ENCODE data around the gene CMTM7.

The CMTM7 gene

DNA sequence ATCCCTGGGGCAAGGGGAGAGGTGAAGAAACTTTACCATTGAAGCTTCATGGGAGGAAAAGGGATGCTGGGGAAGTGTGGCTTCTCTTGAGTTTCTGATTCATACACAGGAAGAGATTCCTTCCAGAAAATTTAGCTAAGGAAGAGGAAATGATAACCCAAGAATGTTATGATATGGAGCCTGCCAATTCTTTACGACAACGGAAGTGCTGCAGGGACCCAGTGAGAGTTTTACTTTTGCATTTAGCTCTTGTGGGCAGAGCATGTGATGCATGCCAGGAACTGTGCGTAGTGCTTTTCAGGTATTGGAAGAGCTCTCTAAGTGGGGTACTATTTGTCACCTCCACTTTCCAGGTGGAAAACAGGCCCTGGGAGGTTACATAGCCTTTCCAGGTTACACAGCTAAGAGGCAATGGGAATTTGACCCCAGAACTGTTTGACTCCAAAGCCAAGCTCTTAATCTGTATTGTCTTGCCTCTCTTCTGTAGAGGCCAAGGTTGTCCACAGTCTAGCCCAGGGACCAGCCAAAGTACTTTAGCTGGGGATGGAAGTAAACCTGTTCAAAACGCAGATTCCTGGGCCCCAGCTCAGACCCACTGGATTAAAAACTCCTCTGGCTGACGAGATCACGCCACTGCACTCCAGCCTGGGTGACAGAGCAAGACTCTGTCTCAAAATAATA lies 23.0 kb downstream of the CMTM7 start:
- DNase-seq, result no peak

DNA sequence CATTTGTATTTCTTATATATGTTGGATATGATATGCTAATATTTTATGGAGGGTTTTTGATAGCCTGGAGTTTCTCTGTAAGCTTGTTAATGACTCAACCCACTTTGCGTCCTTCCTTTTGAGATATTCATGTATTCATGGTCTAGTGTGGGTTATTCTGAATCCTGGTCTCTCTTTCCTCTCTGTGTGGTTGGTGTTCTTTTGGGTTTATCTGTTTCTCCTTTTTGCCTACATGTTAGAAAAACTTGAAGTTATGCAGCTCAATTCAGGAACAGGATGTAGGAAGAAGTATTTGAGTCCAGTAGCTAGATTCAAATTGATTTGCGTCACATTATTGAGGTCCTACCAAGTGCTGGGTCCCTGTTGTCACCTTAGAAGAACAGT lies 28.1 kb downstream of the CMTM7 start:
- no peak for DNase-seq

DNA sequence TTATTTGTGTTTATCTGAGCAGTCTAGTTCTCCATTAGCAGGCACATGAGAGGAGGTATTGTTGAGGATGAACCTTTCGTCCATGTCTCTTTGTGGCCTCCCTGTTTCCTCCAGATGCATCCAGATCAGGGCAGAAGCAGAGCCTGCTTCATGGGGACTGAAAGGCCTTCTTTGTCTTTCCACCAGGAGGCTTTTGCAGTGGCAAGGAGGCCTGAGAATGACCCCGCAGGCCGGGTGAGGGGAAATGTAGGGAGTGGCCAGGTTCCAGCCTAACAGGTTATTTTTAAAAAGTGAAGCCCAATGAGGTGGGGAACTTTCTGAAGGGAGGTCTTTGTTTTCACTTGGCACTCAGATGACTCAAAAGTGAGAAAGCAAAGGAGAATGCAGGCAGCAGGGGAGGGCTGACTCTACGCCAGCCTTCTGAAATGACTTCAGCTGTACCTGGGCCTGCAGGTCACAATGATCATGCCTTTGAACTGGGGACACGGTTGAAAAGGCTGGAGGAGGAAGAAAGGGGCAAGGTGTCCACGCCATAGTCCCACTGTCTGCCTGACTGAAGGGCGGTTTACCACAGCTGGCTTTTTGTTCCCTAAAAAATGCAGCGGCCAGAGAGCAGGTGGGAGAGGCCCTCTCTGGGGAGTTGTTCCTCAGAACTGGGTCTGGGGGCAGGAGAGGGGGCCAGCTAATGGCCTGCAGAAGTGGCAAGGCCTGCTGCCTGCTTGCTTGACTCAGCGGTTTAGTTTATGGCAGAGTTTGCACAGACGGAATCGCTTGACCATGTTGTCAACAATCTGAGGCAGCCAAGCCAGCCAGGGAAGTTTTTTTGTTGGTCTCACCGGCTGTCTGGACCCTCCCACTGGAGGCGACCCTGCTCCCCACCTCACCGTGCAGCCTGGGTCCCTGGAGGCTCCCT lies 28.7 kb downstream of the CMTM7 start:
- DNase-seq, result no peak

DNA sequence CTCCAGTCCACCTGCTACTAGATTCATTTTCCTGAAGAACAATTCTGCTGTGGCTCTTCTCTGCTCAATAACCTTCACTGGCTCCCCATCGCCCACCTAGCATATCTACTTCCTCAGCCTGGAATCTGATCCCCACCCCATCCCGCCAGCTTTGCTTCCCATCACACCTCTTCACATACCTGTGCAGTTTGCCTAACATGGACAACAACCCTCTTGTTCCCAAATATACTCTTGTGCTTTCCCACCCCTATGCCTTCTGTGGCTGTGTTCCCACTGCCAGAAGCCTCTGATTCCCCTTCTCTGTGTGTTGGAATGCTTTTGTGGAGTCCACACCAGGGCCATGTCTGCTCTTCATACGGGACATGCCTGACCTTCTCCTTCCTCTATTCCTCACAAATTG lies 29.5 kb downstream of the CMTM7 start:
- no peak for DNase-seq

- DNase-seq, result no peak
Observed at GRCh38 chr3:32421991-32422859, 30.6 kb downstream of the CMTM7 start.

DNA sequence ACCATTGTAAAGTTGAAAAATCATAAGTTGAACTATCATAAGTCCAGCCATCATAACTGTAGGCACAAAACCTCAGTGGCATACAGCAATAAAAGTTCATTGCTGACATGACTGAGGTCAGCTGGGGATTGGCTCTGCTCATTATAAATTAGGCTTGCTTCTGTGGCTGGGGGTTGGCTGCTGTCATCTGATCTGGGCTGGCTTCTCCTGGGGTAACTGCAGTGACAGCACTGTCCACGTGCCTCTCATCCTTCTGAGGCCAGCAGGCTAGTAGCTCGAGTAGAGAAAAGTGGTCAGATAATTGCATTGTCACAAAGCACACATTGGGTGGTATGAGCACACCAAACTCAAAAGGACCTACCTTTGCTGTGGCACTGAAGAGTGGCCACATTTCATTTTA lies 31.3 kb downstream of the CMTM7 start:
- DNase-seq, result no peak

GRCh38 chr3:32423534-32423933 lies 31.9 kb downstream of the CMTM7 start:
- peak; percentile 56 for DNase-seq

- peak; percentile 56 for DNase-seq
Observed at GRCh38 chr3:32423956-32424557, 32.4 kb downstream of the CMTM7 start.

DNA sequence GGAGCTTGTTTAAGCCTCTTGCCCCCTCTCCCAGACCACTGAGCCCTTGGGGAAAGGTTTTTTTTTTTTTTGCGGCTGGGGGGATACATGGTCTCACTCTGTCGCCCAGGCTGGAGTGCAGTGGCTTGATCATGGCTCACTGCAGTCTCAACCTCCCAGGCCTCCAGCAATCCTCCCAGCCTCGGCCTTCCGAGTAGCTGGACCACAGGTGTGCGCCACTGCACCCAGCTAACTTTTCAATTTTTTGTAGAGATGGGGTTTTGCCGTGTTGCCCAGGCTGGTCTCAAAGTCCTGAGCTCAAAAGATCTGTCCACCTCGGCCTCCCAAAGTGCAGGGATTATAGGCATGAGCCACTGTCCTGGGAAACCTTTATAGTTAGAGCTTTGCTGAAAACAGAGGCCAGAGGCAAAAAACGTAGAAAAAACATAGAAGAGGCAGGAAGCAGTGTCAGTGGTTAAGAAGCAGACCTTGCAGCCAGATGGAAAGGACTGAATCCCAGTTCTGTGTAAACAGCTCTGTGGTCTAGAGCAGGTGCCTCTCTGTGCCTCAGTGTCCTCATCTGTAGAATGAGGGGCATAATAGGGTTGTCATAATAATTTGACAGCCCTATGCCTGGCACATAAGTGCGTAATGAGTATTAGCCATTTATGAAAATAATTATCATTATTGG lies 33.1 kb downstream of the CMTM7 start:
- DNase-seq, result no peak

- DNase-seq, result no peak
Observed at GRCh38 chr3:32428092-32429068, 36.7 kb downstream of the CMTM7 start.

DNA sequence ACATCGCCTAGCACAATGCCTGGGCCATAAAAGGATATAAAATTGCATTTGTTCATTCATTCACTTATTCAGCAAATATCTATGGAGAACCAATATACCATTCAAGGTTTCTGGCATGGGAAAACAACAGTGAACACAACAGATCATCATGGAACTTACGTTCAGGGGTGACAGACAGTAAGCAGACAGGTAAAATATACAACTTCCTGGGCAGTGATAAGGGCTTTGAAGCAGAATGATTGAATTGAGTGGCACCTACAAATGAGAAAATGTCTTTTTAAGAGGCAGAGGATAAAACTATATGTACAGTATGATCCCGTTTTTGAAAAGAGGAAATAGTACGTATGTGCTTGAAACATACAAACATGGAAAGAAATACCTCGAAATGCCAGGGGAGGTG lies 39.2 kb downstream of the CMTM7 start:
- no peak for DNase-seq

DNA sequence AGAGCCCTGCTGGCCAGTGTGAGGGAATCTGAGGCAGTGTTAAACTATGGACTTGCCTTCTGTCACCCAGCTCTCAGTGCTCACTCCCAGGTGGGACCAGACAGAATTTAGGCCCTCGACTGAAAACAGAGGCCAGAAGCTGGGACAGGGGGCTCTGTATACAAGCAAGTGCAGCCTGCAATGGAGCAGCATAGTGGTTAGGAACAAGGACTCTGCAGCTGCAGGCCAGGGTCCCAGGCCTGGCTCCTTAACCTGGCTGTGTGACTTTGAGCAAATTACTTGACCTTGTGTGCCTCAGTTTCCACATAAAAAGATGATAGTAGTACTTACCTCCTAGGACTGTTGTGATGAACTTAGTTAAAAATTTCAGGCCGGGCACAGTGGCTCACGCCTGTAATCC lies 39.8 kb downstream of the CMTM7 start:
- no peak for DNase-seq

GRCh38 chr3:32432045-32432710 lies 40.5 kb downstream of the CMTM7 start:
- DNase-seq, result no peak

- DNase-seq, result no peak
Observed at GRCh38 chr3:32432711-32433530, 41.3 kb downstream of the CMTM7 start.

GRCh38 chr3:32434206-32434605 lies 42.6 kb downstream of the CMTM7 start:
- DNase-seq, result no peak

DNA sequence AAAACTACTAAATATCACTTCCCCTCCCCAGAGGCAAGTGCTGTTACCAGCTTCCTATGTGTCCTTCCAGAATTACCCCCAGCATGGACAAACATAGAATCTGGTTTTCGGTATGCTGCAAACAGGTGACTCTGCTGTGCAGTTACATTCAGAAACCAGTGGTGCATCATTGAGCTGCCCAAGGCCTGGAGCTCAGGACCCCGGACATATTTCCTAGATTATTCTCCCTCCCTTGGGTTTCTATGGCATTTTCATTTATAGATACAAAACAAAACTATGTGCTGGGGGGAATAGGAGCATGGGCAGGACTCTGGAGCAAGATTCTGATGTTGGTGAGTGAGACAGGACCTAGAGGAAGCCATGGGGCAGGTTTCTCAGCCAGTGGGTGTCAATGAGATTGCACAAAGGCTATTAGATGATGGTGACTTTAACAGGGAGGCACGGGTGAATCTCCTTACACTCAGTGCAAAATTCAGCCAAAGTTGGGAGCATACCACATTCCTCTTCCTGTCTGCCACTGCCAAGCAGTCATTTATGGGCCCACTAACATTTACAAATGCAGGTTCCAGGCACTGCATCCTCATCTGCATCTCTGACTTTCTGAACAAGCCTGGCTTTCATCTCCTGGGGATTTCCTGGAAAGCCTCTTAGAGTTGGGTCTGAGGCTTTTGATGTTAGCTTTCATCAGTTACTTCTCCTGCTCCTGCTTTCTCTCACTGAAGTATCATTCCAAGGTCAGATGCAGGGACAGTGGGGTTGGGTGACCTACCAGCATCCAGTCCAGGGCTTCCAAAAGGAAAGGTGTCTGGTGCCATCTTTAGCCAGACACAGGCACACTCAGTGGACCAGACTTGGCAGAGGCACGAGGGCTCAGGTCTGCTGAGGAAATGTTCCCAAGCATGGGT lies 44.5 kb downstream of the CMTM7 start:
- DNase-seq, result no peak

DNA sequence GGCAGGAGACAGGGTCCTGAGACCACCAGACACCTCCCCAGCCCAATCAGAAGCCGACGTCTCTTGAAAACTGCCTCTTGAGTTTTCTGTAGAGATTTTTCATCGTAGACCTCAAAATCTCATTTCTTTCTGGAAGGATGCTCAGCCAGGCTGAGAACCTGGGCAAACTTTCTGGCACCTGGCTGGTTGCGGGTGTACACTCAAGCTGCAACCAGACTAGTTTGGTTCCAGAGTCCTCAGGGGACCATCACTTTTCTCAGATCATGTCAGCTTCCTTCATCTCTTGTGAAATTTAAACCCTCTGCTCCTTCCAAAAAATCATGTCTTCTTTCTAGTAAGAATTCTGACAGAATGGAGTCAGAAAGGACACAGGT lies 45.1 kb downstream of the CMTM7 start:
- no peak for DNase-seq

DNA sequence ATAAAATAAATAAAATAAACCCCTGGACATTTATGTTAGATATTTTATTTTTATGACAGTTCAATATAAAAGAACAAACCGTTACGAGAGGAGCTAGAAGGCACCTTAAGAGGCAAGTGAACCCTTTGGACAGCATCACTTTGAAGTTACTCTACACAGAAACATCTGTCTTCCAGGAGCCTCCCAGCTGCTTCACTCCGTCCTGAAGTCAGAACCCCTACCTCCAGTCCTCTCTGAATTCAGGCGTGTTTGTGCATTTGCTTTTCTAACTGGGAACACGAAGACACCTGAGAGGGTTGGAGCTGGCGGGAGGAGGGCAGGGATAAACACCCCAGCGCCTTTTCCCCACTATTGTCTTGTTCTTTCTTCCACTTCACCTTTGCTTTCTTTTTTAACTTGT lies 46.2 kb downstream of the CMTM7 start:
- no peak for DNase-seq

Data from NCI-H524 treated with DMSO at 0.1 percent for 48 hours (cell line).